OCI-LY1 (cell line): ENCODE results near the gene ZFC3H1.
"Not testable (repeated sequence)": the region's sequence is repeated elsewhere in the genome, so short reads cannot be mapped to it uniquely, and the experiment has no call there.

ENCODE experiments used
- H2AFZ ChIP-seq: fragments of 200-600 bp; sonication (generic), shearing (Covaris generic); 2 replicates; pipeline ENCODE4 v1.6.0; 2014; ENCODE audit warnings: antibody characterized with exemption, mild to moderate bottlenecking, low read length
- H3F3A ChIP-seq: fragments of 200-600 bp; sonication (generic), shearing (Covaris generic); 2 replicates; pipeline ENCODE4 v1.6.0; 2014; ENCODE audit warnings: mild to moderate bottlenecking, antibody characterized with exemption, low read length, moderate library complexity; ENCODE audit not compliant: insufficient read depth
- H3K27ac ChIP-seq: fragments of 200-600 bp; sonication (generic); 2 replicates; pipeline ENCODE4 v1.5.1; 2014; ENCODE audit warnings: low read length, mixed run types, mild to moderate bottlenecking, low read depth; ENCODE audit not compliant: poor library complexity, severe bottlenecking
- H3K27me3 ChIP-seq: fragments of 200-600 bp; sonication (generic); 2 replicates; pipeline ENCODE4 v1.6.0; 2014; ENCODE audit warnings: antibody characterized with exemption, mild to moderate bottlenecking, low read length, moderate library complexity; ENCODE audit not compliant: insufficient read depth
- H3K36me3 ChIP-seq: fragments of 200-600 bp; sonication (generic); 2 replicates; pipeline ENCODE4 v1.6.1; 2014; ENCODE audit warnings: mild to moderate bottlenecking, antibody characterized with exemption, low read length, moderate library complexity, mixed read lengths; ENCODE audit not compliant: insufficient read depth
- H3K4me1 ChIP-seq: fragments of 200-600 bp; sonication (generic); 2 replicates; pipeline ENCODE4 v1.5.1; 2014; ENCODE audit warnings: mild to moderate bottlenecking, low read length, moderate library complexity; ENCODE audit not compliant: insufficient read depth, severe bottlenecking
- H3K4me2 ChIP-seq: fragments of 200-600 bp; sonication (generic), shearing (Covaris generic); 2 replicates; pipeline ENCODE4 v1.6.1; 2014; ENCODE audit warnings: low read length
- H3K4me3 ChIP-seq: fragments of 200-600 bp; sonication (generic); 2 replicates; pipeline ENCODE4 v1.5.1; 2014; ENCODE audit warnings: low read length, low read depth, mild to moderate bottlenecking, mixed read lengths; ENCODE audit not compliant: poor library complexity, severe bottlenecking
- H3K79me2 ChIP-seq: fragments of 200-600 bp; shearing (Covaris generic); 2 replicates; pipeline ENCODE4 v1.6.1; 2016; ENCODE audit warnings: mixed run types, low read length, mixed read lengths; ENCODE audit not compliant: insufficient read depth
- H3K9ac ChIP-seq: fragments of 200-600 bp; sonication (generic), shearing (Covaris generic); 2 replicates; pipeline ENCODE4 v1.6.1; 2014; ENCODE audit warnings: mild to moderate bottlenecking, low read length, mixed read lengths
- H3K9me2 ChIP-seq: fragments of 200-600 bp; sonication (generic), shearing (Covaris generic); 2 replicates; pipeline ENCODE4 v1.6.1; 2014; ENCODE audit warnings: low read depth, mild to moderate bottlenecking, low read length, mixed read lengths
- H3K9me3 ChIP-seq: fragments of 200-600 bp; shearing (Covaris generic); 2 replicates; pipeline ENCODE4 v1.6.1; 2014; ENCODE audit warnings: low read length, mixed read lengths
- H4K20me1 ChIP-seq: fragments of 200-600 bp; sonication (generic), shearing (Covaris generic); 2 replicates; pipeline ENCODE4 v1.6.0; 2016; ENCODE audit warnings: mild to moderate bottlenecking, low read length; ENCODE audit not compliant: insufficient read depth
- EZH2 ChIP-seq: fragments of 200-600 bp; sonication (generic), shearing (Covaris generic); IDR thresholded peaks from 2 replicates; pipeline ENCODE4 v1.8.0; 2017; ENCODE audit warnings: borderline replicate concordance, mixed run types, mild to moderate bottlenecking, antibody characterized with exemption, low read length, moderate library complexity, mixed read lengths
- TF ChIP-seq, protein P1 (sequence below): fragments of 200-600 bp; sonication (generic), shearing (Covaris generic); IDR thresholded peaks from 2 replicates; pipeline ENCODE4 v1.5.1; 2017; ENCODE audit warnings: mild to moderate bottlenecking, antibody characterized with exemption, low read length, moderate library complexity, mixed read lengths

Gene ZFC3H1

GRCh38 chr12:71702590-71702989, 38.9 kb upstream of the ZFC3H1 start:
- Histone ChIP-seq H3K36me3 (peaks cover 46% of the 10 kb centered on the region), H3K27ac (no peak overlapping the region), H3K4me2 (no peak overlapping the region), H3K27me3 (no peaks in the 10 kb centered on the region), H3K4me3 (no peak overlapping the region), H3K9me3 (no peaks in the 10 kb centered on the region), H3K9me2 (no peaks in the 10 kb centered on the region), H3F3A (no peaks in the 10 kb centered on the region), H3K9ac (no peak overlapping the region), H2AFZ (no peak overlapping the region), H3K79me2 (no peaks in the 10 kb centered on the region), H3K4me1 (no peaks in the 10 kb centered on the region), H4K20me1 (no peaks in the 10 kb centered on the region)
- TF ChIP-seq, protein P1, sequence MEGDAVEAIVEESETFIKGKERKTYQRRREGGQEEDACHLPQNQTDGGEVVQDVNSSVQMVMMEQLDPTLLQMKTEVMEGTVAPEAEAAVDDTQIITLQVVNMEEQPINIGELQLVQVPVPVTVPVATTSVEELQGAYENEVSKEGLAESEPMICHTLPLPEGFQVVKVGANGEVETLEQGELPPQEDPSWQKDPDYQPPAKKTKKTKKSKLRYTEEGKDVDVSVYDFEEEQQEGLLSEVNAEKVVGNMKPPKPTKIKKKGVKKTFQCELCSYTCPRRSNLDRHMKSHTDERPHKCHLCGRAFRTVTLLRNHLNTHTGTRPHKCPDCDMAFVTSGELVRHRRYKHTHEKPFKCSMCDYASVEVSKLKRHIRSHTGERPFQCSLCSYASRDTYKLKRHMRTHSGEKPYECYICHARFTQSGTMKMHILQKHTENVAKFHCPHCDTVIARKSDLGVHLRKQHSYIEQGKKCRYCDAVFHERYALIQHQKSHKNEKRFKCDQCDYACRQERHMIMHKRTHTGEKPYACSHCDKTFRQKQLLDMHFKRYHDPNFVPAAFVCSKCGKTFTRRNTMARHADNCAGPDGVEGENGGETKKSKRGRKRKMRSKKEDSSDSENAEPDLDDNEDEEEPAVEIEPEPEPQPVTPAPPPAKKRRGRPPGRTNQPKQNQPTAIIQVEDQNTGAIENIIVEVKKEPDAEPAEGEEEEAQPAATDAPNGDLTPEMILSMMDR = no peak
- no peak for TF ChIP-seq EZH2

DNA sequence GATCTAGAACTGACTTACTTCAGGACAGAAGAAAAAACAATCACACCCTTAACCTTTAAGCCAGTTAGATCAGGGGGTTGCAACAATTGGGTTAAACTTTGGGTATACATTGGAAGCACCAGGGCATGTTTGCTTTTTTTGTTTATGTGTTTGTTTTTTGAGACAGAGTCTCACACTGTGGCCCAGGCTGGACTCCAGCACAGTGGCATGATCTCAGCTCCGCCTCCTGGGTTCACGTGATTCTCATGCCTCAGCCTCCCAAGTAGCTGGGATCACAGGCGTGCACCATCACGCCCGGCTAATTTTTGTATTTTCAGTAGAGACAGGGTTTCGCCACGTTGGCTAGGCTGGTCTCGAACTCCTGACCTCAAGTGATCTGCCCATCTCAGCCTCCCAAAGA, 38.5 kb upstream of the ZFC3H1 start:
- H3K4me2 ChIP-seq, H2AFZ ChIP-seq, H3K4me1 ChIP-seq, H3K27me3 ChIP-seq, H3K9me2 ChIP-seq, H3K9me3 ChIP-seq, H3K9ac ChIP-seq, H3K79me2 ChIP-seq, H3K27ac ChIP-seq, H3K4me3 ChIP-seq, H3F3A ChIP-seq, H4K20me1 ChIP-seq: not testable (repeated sequence)
- peaks cover 50% of the 10 kb centered on the region for H3K36me3 ChIP-seq

DNA sequence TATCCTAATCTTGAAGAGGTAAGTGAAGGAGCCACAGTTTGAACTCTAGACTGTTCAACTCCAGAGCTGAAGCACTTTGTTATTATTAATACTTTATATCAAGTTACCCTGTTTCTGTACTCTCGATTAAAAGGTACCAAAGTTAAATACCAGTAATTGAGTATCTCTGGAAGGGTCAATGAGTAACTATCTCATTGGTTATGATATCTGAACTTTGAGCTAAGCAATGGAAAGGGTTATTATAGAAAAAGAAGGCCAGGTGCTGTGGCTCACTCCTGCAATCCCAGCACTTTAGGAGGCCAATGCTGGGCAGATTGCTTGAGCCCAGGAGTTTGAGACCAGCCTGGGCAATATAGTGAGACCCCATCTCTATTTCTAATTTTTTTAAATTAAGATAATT, 32.1 kb upstream of the ZFC3H1 start:
- Histone ChIP-seq H4K20me1 (no peaks in the 10 kb centered on the region), H3K9me3 (no peaks in the 10 kb centered on the region), H3K27me3 (no peaks in the 10 kb centered on the region), H3F3A (no peaks in the 10 kb centered on the region), H3K27ac (peak overlapping the region; percentile 99), H3K4me1 (peaks cover 50% of the 10 kb centered on the region), H3K9ac (peak overlapping the region; percentile 26; the same call in 1 of the 2 replicates), H3K4me3 (no peak overlapping the region), H3K9me2 (no peaks in the 10 kb centered on the region), H3K4me2 (no peak overlapping the region; the same call in 1 of the 2 replicates), H3K79me2 (no peaks in the 10 kb centered on the region; the same call in 1 of the 2 replicates), H3K36me3 (peaks cover 46% of the 10 kb centered on the region), H2AFZ (no peak overlapping the region)
- TF ChIP-seq, protein P1 = no peak
- TF ChIP-seq EZH2 = no peak

DNA sequence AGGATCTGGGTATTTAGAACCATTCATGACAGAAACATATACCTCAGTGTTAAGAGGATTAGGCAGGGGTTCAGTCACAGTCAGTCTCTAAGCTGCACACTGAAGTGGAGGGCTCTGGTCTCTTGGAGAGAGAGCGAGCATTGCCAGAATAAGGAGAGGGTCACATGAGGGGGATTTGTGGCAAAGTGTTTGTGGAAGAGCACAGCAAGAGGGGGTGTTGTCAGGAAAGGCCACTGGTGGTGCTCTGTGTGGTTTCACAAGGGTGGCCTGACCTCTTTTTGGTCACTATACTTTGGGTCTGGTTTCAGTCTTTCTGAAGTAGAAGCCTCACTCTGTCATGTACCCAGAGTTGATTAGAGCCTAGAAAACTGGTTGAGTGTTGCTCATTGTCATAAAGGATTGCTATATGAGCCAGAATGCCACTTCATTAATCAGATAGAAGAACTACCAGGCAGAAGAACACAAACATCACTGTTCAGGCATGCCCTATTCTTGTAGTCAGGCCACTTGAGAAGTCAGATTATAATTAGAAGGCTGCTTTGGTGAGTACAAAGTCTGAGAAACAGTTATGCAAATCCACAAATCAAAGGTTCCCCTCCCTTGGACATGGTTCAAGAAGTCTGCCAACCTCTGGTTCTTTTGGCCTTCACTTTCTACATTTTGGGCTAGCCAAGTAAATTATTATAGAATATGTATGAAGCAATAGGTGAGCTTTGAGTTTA, 30.6 kb upstream of the ZFC3H1 start:
- H3K27ac ChIP-seq = peak overlapping the region; percentile 99
- H3K9me2 ChIP-seq = no peaks in the 10 kb centered on the region
- peaks cover 65% of the 10 kb centered on the region for H3K4me1 ChIP-seq
- no peaks in the 10 kb centered on the region; the same call in 1 of the 2 replicates for H3K79me2 ChIP-seq
- H2AFZ ChIP-seq = no peak overlapping the region
- H4K20me1 ChIP-seq = no peaks in the 10 kb centered on the region
- H3K27me3 ChIP-seq = no peaks in the 10 kb centered on the region
- H3K36me3 ChIP-seq = peaks cover 32% of the 10 kb centered on the region
- H3K9ac ChIP-seq = peak overlapping the region; percentile 53
- peaks cover 4% of the 10 kb centered on the region; the same call in 1 of the 2 replicates for H3F3A ChIP-seq
- H3K4me3 ChIP-seq = peak overlapping the region; percentile 35
- TF ChIP-seq, protein P1 = no peak
- no peak for TF ChIP-seq EZH2
- H3K9me3 ChIP-seq = no peaks in the 10 kb centered on the region
- H3K4me2 ChIP-seq = peak overlapping the region; percentile 65

DNA sequence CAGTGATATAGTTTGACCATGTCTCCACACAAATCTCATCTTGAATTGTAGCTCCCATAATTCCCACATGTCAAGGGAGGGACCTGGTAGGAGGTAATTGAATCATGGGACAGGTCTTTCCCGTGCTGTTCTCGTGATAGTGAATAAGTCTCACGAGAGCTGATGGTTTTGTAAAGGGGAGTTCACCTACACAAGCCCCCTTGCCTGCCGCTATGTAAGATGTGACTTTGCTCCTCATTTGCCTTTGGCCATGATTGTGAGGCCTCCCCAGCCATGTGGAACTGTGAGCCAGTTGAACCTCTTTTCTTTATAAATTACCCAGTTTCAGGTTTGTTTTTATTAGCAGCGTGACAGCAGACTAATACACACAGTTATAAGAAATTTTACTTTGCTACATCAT, 30.0 kb upstream of the ZFC3H1 start:
- Histone ChIP-seq H3K9ac (peak overlapping the region; percentile 53), H3K27ac (peak overlapping the region; percentile 99), H3K4me3 (peak overlapping the region; percentile 35), H3K4me2 (peak overlapping the region; percentile 65), H3K4me1 (peaks cover 72% of the 10 kb centered on the region), H3K36me3 (peaks cover 26% of the 10 kb centered on the region)
- H3F3A ChIP-seq, H3K79me2 ChIP-seq, H3K9me2 ChIP-seq, H3K27me3 ChIP-seq, H4K20me1 ChIP-seq, H2AFZ ChIP-seq, H3K9me3 ChIP-seq: not testable (repeated sequence)
